ENCODE data around the gene SLC30A1. TPM values are rescaled to one million over a fixed set of nuclear protein-coding genes. Genes with fewer than 3 reads are reported as not detected.
A peak's percentile ranks its signal among the peaks of the same experiment; 100 is the strongest.

The SLC30A1 gene
- total and polyA plus RNA-seq, 2 of the 13 experiments (the other 11 are each of a cell fraction or from before 2014, with no cell fraction given) = 5.9 to 24.4 TPM

GRCh38 chr1:211579440-211580302 is 710 bp upstream of the SLC30A1 start (continued):
- peak; percentile 43; the same call in 1 of the 2 replicates for TF ChIP-seq ZBTB26 (CRISPR knock-in tag; IDR thresholded peaks at IDR 0.05; ENCODE audit: borderline replicate concordance)
- peak; percentile 44; the same call in 1 of the 2 replicates for TF ChIP-seq SIX1 (CRISPR knock-in tag; IDR thresholded peaks at IDR 0.05; ENCODE audit: borderline replicate concordance)
- TF ChIP-seq CCAR2 (optimal IDR thresholded peaks at IDR 0.05; ENCODE audit: low read depth, low read length) = no peak
- no peak for TF ChIP-seq ZNF329 (CRISPR knock-in tag; IDR thresholded peaks at IDR 0.05; ENCODE audit: low read depth)
- TF ChIP-seq BHLHE40 (IDR thresholded peaks at IDR 0.05; ENCODE audit: low read length) = peak; percentile 50; the same call in 1 of the 2 replicates
- no peak for TF ChIP-seq FOXA1 (IDR thresholded peaks at IDR 0.05)
- peak; percentile 53; the same call in 1 of the 2 replicates for TF ChIP-seq FOXA1 (CRISPR knock-in tag; IDR thresholded peaks at IDR 0.05)
- TF ChIP-seq SIN3B (IDR thresholded peaks at IDR 0.05; ENCODE audit: low read length) = no peak
- peak; percentile 77 for TF ChIP-seq ZEB1 (IDR thresholded peaks at IDR 0.05; ENCODE audit: insufficient replicate concordance, low read depth)
- TF ChIP-seq NFIB (CRISPR knock-in tag; IDR thresholded peaks at IDR 0.05; ENCODE audit: borderline replicate concordance) = no peak
- TF ChIP-seq SYNCRIP (IDR thresholded peaks at IDR 0.05; ENCODE audit: insufficient read depth, low read depth, low read length) = no peak
- TF ChIP-seq ZNF383 (CRISPR knock-in tag; IDR thresholded peaks at IDR 0.05; ENCODE audit: borderline replicate concordance) = no peak
- TF ChIP-seq TFE3 (CRISPR knock-in tag; IDR thresholded peaks at IDR 0.05) = 0 out of 2 replicates have a peak, but pooled peaks have one; percentile 25
- TF ChIP-seq THAP7 (CRISPR knock-in tag; IDR thresholded peaks at IDR 0.05) = 0 out of 2 replicates have a peak, but pooled peaks have one; percentile 37
- 0 out of 2 replicates have a peak, but pooled peaks have one; percentile 5 for TF ChIP-seq DR1 (CRISPR knock-in tag; IDR thresholded peaks at IDR 0.05)
- no peak for TF ChIP-seq CREB1 (IDR thresholded peaks at IDR 0.05)
- 0 out of 2 replicates have a peak, but pooled peaks have one; percentile 38 for TF ChIP-seq CREB1 (CRISPR knock-in tag; IDR thresholded peaks at IDR 0.05)
- TF ChIP-seq REPIN1 (CRISPR knock-in tag; IDR thresholded peaks at IDR 0.05; ENCODE audit: borderline replicate concordance, low read depth) = no peak
- TF ChIP-seq NCOA5 (CRISPR knock-in tag; IDR thresholded peaks at IDR 0.05) = no peak
- TF ChIP-seq ZNF749 (CRISPR knock-in tag; IDR thresholded peaks at IDR 0.05; ENCODE audit: borderline replicate concordance) = no peak
- 0 out of 2 replicates have a peak, but pooled peaks have one; percentile 3 for TF ChIP-seq SP4 (CRISPR knock-in tag; IDR thresholded peaks at IDR 0.05)
- TF ChIP-seq ZC3H13 (CRISPR knock-in tag; IDR thresholded peaks at IDR 0.05) = no peak
- TF ChIP-seq ZNF446 (CRISPR knock-in tag; IDR thresholded peaks at IDR 0.05) = no peak
- no peak for TF ChIP-seq ZNF644 (CRISPR knock-in tag; IDR thresholded peaks at IDR 0.05; ENCODE audit: low read depth)
- TF ChIP-seq ZNF251 (CRISPR knock-in tag; IDR thresholded peaks at IDR 0.05) = no peak
- TF ChIP-seq ZKSCAN5 (CRISPR knock-in tag; IDR thresholded peaks at IDR 0.05) = no peak
- no peak for TF ChIP-seq ZNF839 (CRISPR knock-in tag; IDR thresholded peaks at IDR 0.05; ENCODE audit: borderline replicate concordance)
- peak; percentile 62; the same call in 1 of the 2 replicates for TF ChIP-seq CBFB (CRISPR knock-in tag; IDR thresholded peaks at IDR 0.05)
- no peak for TF ChIP-seq KAT2B (IDR thresholded peaks at IDR 0.05; ENCODE audit: borderline replicate concordance, low read depth, low read length)

Data from HepG2 (cell line).